ENCODE data around the gene PHF21A. TPM values are rescaled to one million over a fixed set of nuclear protein-coding genes. Genes with fewer than 3 reads are reported as not detected.

The PHF21A gene
- total and polyA plus RNA-seq, 2 of the 13 experiments (the other 11 are each of a cell fraction or from before 2014, with no cell fraction given), result 4.1 to 34.6 TPM

DNA sequence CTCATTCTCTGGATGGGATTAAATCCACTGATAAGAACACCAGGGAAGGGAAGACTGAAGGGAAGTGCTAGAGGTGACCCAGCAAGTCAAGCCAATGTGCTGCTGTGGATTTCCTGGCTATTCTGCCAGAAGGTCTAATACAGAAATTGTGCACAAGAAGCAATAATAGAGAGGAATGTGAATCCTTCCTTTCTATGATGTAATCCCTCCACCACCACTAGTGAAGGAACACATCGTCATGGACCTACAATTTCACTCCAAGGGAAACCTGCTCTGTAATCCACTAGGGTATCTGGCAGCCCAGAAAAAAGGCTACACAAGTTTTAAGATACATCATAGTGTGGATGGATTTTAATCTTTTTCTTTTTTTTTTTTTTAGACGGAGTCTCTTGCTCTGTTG, 181.4 kb downstream of the PHF21A start:
- in situ Hi-C loops (cut with HindIII; ENCODE audit: extremely low pct_ligation_motif_present, low pct_unique_long_range_greater_than_20kb) (no loop called here), intact Hi-C loops (cut with micrococcal nuclease; ENCODE audit: unreplicated experiment) (no loop called here)
- H3K9me3 ChIP-seq (ENCODE audit: low read length), result no peaks in the 10 kb centered on the region
- no peaks in the 10 kb centered on the region for H3K27me3 ChIP-seq (ENCODE audit: control insufficient read depth in 1 of 2, insufficient read depth in 2 of 2, low read length in 2 of 2)
- ATAC-seq (no peak), FAIRE-seq (no peak), DNase-seq (ENCODE audit: low spot score) (no peak)
- H3K4me1 ChIP-seq (ENCODE audit: insufficient read depth, low read length), result peaks cover 4% of the 10 kb centered on the region; the same call in 1 of the 2 replicates
- no peak overlapping the region for H3K9ac ChIP-seq (ENCODE audit: insufficient read depth, low read depth, low read length)
- no peak overlapping the region for H2AFZ ChIP-seq (ENCODE audit: low read length)
- no peak overlapping the region for H3K27ac ChIP-seq (ENCODE audit: extremely low read length, insufficient read depth, low read length)
- ChIA-PET CTCF (ENCODE audit: low intra/inter-chr PET ratio, low total read pairs) (no interaction called here), POLR2A (no interaction called here)
- 96% methylated on average over 2 of the region's 2 CpGs for WGBS (ENCODE audit: low lambda C conversion rate)
- no peaks in the 10 kb centered on the region for H4K20me1 ChIP-seq (ENCODE audit: insufficient read depth, low read length)
- BruUV-seq (replicated peaks), result no TSS peak
- no peak overlapping the region for H3K4me2 ChIP-seq (ENCODE audit: low read depth, low read length)
- TF ChIP-seq REPIN1 (CRISPR knock-in tag; IDR thresholded peaks at IDR 0.05; ENCODE audit: borderline replicate concordance, low read depth), result no peak
- no peak for TF ChIP-seq RBAK (CRISPR knock-in tag; IDR thresholded peaks at IDR 0.05)
- no peak for TF ChIP-seq SMAD1 (CRISPR knock-in tag; IDR thresholded peaks at IDR 0.05; ENCODE audit: borderline replicate concordance, low read depth)
- no peak for TF ChIP-seq SMAD3 (CRISPR knock-in tag; IDR thresholded peaks at IDR 0.05)
- TF ChIP-seq TEAD3 (CRISPR knock-in tag; optimal IDR thresholded peaks at IDR 0.05; ENCODE audit: borderline replicate concordance), result no peak
- no peak for TF ChIP-seq RFX1 (IDR thresholded peaks at IDR 0.05)
- TF ChIP-seq, protein P1, sequence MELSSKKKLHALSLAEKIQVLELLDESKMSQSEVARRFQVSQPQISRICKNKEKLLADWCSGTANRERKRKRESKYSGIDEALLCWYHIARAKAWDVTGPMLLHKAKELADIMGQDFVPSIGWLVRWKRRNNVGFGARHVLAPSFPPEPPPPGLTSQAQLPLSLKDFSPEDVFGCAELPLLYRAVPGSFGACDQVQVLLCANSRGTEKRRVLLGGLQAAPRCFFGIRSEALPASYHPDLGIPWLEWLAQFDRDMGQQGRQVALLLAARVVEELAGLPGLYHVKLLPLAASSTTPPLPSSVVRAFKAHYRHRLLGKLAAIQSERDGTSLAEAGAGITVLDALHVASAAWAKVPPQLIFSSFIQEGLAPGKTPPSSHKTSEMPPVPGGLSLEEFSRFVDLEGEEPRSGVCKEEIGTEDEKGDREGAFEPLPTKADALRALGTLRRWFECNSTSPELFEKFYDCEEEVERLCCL (CRISPR knock-in tag; IDR thresholded peaks at IDR 0.05; ENCODE audit: borderline replicate concordance), result no peak
- no peak for TF ChIP-seq ZNF256 (CRISPR knock-in tag; conservative IDR thresholded peaks at IDR 0.05)
- TF ChIP-seq ESRRA (CRISPR knock-in tag; IDR thresholded peaks at IDR 0.05; ENCODE audit: low read depth), result no peak
- no peak for TF ChIP-seq CENPT (CRISPR knock-in tag; IDR thresholded peaks at IDR 0.05; ENCODE audit: low read depth)
- TF ChIP-seq, protein P2, sequence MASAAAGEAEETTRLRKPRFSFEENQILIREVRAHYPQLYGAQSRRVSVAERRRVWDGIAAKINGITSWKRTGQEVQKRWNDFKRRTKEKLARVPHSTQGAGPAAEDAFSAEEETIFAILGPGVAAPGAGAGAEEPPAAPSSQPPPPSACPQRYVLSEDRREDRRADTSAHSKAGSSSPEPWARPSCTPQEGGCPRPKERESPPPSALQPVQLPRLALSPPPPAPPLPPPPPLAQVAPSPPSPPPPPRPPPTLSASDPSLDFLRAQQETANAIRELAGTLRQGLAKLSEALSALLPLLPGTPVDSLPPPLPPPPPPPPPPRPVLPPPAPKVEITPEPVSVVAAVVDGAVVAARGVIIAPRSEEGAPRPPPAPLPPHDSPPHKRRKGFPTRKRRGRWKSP (CRISPR knock-in tag; IDR thresholded peaks at IDR 0.05), result no peak
- no peak for TF ChIP-seq GATAD1 (CRISPR knock-in tag; IDR thresholded peaks at IDR 0.05)
- no peak for TF ChIP-seq NFE2 (CRISPR knock-in tag; IDR thresholded peaks at IDR 0.05)
- peaks cover 5 to 22% of the 10 kb centered on the region in 2 experiments; a peak in 4 of 5 replicates for H3K36me3 ChIP-seq (replicated peaks in 1 of 2; ENCODE audit: control insufficient read depth in 1 of 2, insufficient read depth in 2 of 2, low read length in 2 of 2)
- H3K79me2 ChIP-seq (ENCODE audit: insufficient read depth, low read length), result no peaks in the 10 kb centered on the region
- H3K4me3 ChIP-seq (replicated peaks in 1 of 3; ENCODE audit: insufficient read depth in 1 of 3, low read depth in 2 of 3, low read length in 3 of 3), result no peak overlapping the region
